IMR-90 (cell line): Measurements from ENCODE around the gene SETX. TPM values are rescaled to one million over a fixed set of nuclear protein-coding genes. Genes with fewer than 3 reads are reported as not detected.

Source experiments
- ATAC-seq: fragments of 200-7000 bp; cut with Tn5 transposase; 2 replicates; pipeline ENCODE4 v1.9.1; 2020; ENCODE audit warnings: low read depth, mild to moderate bottlenecking, moderate library complexity
- BruUV-seq: library from RNA; stranded (reverse); fragments of 400-500 nt; replicated peaks from 2 replicates; lab custom pipeline; 2021; lab: Mats Ljungman, UMichigan
- CTCF ChIA-PET: fragments of 300-600 bp; formaldehyde crosslinking; extraction: SDS; loops from one replicate; lab custom pipeline; 2021; ENCODE audit warnings: antibody characterized with exemption; lab: Yijun Ruan, JAX
- POLR2A ChIA-PET: fragments of 300-600 bp; sonication (Branson Sonifier 250); formaldehyde crosslinking; loops from one replicate; lab custom pipeline; 2022; ENCODE audit warnings: antibody characterized with exemption; ENCODE audit not compliant: unreplicated experiment; lab: Charles Lee
- DNase-seq: peaks from one replicate; pipeline ENCODE4 v3.0.0; 2013
- H2AFZ ChIP-seq: replicated peaks from 2 replicates; pipeline ENCODE3; 2013; ENCODE audit warnings: low read length, mild to moderate bottlenecking; ENCODE audit not compliant: poor library complexity
- H2AK5ac ChIP-seq: 2 replicates; pipeline ENCODE4 v1.6.1; 2013; ENCODE audit warnings: low read depth, low read length, inconsistent platforms
- H2AK9ac ChIP-seq: replicated peaks from 2 replicates; pipeline ENCODE3; 2013; ENCODE audit warnings: mild to moderate bottlenecking, low read depth, low read length, moderate library complexity; ENCODE audit not compliant: poor library complexity
- H2BK120ac ChIP-seq: 2 replicates; pipeline ENCODE4 v1.6.1; 2013; ENCODE audit warnings: low read depth, low read length, inconsistent platforms
- H2BK15ac ChIP-seq: 3 replicates; pipeline ENCODE4 v1.6.1; 2013; ENCODE audit warnings: low read depth, low read length, inconsistent platforms
- H2BK20ac ChIP-seq: 2 replicates; pipeline ENCODE4 v1.6.1; 2013; ENCODE audit warnings: low read depth, mild to moderate bottlenecking, inconsistent platforms, low read length, moderate library complexity
- H2BK5ac ChIP-seq: 2 replicates; pipeline ENCODE4 v1.6.1; 2013; ENCODE audit warnings: mild to moderate bottlenecking, low read depth, low read length, inconsistent platforms; ENCODE audit not compliant: poor library complexity, severe bottlenecking
- H3K14ac ChIP-seq: replicated peaks from 2 replicates; pipeline ENCODE4 v1.6.1; 2013; ENCODE audit warnings: low read depth, low read length, inconsistent platforms
- H3K18ac ChIP-seq: 2 replicates; pipeline ENCODE4 v1.6.1; 2013; ENCODE audit warnings: low read depth, low read length, control low read depth
- H3K23ac ChIP-seq: 2 replicates; pipeline ENCODE4 v1.6.1; 2013; ENCODE audit warnings: low read depth, low read length, inconsistent platforms
- H3K27ac ChIP-seq: 2 replicates; pipeline ENCODE4 v1.5.1; 2013; ENCODE audit warnings: mild to moderate bottlenecking, control low read depth, low read length; ENCODE audit not compliant: insufficient read depth
- H3K27me3 ChIP-seq: 2 replicates; pipeline ENCODE4 v1.6.1; 2013; ENCODE audit warnings: low read length; ENCODE audit not compliant: control insufficient read depth, insufficient read depth
- H3K36me3 ChIP-seq: 2 replicates; pipeline ENCODE4 v1.6.1; 2013; ENCODE audit warnings: low read length, mixed read lengths; ENCODE audit not compliant: control insufficient read depth, insufficient read depth
- H3K4ac ChIP-seq: 2 replicates; pipeline ENCODE4 v1.6.1; 2013; ENCODE audit warnings: low read depth, low read length, inconsistent platforms
- H3K4me1 ChIP-seq: 2 replicates; pipeline ENCODE4 v1.6.1; 2013; ENCODE audit warnings: low read length, mixed read lengths; ENCODE audit not compliant: control insufficient read depth, insufficient read depth
- H3K4me2 ChIP-seq: 2 replicates; pipeline ENCODE4 v1.6.1; 2013; ENCODE audit warnings: low read depth, mild to moderate bottlenecking, control low read depth, low read length, moderate library complexity
- H3K4me3 ChIP-seq: 2 replicates; pipeline ENCODE4 v1.5.1; 2013; ENCODE audit warnings: low read depth, mild to moderate bottlenecking, control low read depth, low read length, moderate library complexity; ENCODE audit not compliant: insufficient read depth
- H3K56ac ChIP-seq: 2 replicates; pipeline ENCODE4 v1.6.1; 2013; ENCODE audit warnings: low read length, inconsistent platforms; ENCODE audit not compliant: insufficient read depth; ENCODE audit errors: extremely low read depth
- H3K79me1 ChIP-seq, 2 experiments: 2 replicates each; pipeline ENCODE4 v1.6.1; 2013; ENCODE audit warnings: low read length in 2 of 2, inconsistent platforms in 1 of 2, low read depth in 1 of 2
- H3K9ac ChIP-seq: 2 replicates; pipeline ENCODE4 v1.6.1; 2013; ENCODE audit warnings: low read depth, low read length, control low read depth
- H3K9me1 ChIP-seq: 2 replicates; pipeline ENCODE4 v1.6.1; 2013; ENCODE audit warnings: low read length, inconsistent platforms; ENCODE audit not compliant: insufficient read depth
- H3K9me3 ChIP-seq: 2 replicates; pipeline ENCODE4 v1.6.1; 2013; ENCODE audit warnings: low read length; ENCODE audit not compliant: control insufficient read depth, insufficient read depth
- H4K20me1 ChIP-seq: 2 replicates; pipeline ENCODE4 v1.6.1; 2013; ENCODE audit warnings: low read length, inconsistent platforms; ENCODE audit not compliant: insufficient read depth
- H4K5ac ChIP-seq: 2 replicates; pipeline ENCODE4 v1.6.1; 2013; ENCODE audit warnings: mild to moderate bottlenecking, low read depth, low read length, control low read depth
- H4K8ac ChIP-seq, 2 experiments: 2 replicates each; pipeline ENCODE4 v1.6.1; 2013; ENCODE audit warnings: low read depth in 2 of 2, low read length in 2 of 2, control low read depth in 1 of 2, inconsistent platforms in 1 of 2
- H4K91ac ChIP-seq: 2 replicates; pipeline ENCODE4 v1.6.1; 2013; ENCODE audit warnings: low read depth, low read length, inconsistent platforms; ENCODE audit not compliant: insufficient read depth
- MAZ ChIP-seq: IDR thresholded peaks from 2 replicates; pipeline ENCODE4 v1.6.1; 2012; ENCODE audit warnings: low read depth, mild to moderate bottlenecking, low read length, improper control_type of control experiment, moderate library complexity, borderline replicate concordance
- POLR2A ChIP-seq: IDR thresholded peaks from 2 replicates; pipeline ENCODE4 v1.6.1; 2012; ENCODE audit warnings: mild to moderate bottlenecking, low read depth, low read length
- RCOR1 ChIP-seq: IDR thresholded peaks from 2 replicates; pipeline ENCODE4 v1.6.1; 2012; ENCODE audit warnings: mild to moderate bottlenecking, low read length, improper control_type of control experiment; ENCODE audit not compliant: insufficient replicate concordance
- WGBS, 2 experiments: methylation state at CpG; one replicate each; pipeline versions ENCODE4 v1.1.5 to v1.1.7; 2013; ENCODE audit warnings: missing lambda C conversion rate in 2 of 2; ENCODE audit not compliant: insufficient read length in 1 of 2; ENCODE audit errors: extremely low coverage in 2 of 2; 5-methylcytosine and 5-hydroxymethylcytosine counted together
- dilution Hi-C: fragments of 300-500 bp; cut with HindIII; formaldehyde crosslinking; loops from one replicate; pipeline ENCODE4 v1.14.3; 2018; ENCODE audit warnings: low sequenced_read_pairs; ENCODE audit not compliant: unreplicated experiment
- in situ Hi-C: fragments of 300-500 bp; cut with MboI; formaldehyde crosslinking; loops from 3 replicates; pipeline ENCODE4 v1.14.3; 2019; ENCODE audit warnings: low sequenced_read_pairs, inconsistent platforms, mixed read lengths
- intact Hi-C: fragments of 100-400 bp; cut with micrococcal nuclease; formaldehyde crosslinking; loops from 2 replicates; pipeline ENCODE4 v1.10.0; 2022
- polyA plus RNA-seq, 3 experiments: library from polyadenylated mRNA; depleted of rRNA; stranded (reverse); fragments of >200 nt; gene quantifications; 2 replicates each; pipeline ENCODE4 v1.2.3, GENCODE V29; 2012; ENCODE audit warnings: low replicate concordance in 1 of 3
- total RNA-seq: library from RNA; depleted of rRNA; stranded (reverse); fragments of >200 nt; gene quantifications from 2 replicates; pipeline ENCODE4 v1.2.3, GENCODE V29; 2012

Gene SETX
- total and polyA plus RNA-seq, 2 of the 4 experiments (the other 2 are of a cell fraction), result 13.1 to 55.0 TPM

DNA sequence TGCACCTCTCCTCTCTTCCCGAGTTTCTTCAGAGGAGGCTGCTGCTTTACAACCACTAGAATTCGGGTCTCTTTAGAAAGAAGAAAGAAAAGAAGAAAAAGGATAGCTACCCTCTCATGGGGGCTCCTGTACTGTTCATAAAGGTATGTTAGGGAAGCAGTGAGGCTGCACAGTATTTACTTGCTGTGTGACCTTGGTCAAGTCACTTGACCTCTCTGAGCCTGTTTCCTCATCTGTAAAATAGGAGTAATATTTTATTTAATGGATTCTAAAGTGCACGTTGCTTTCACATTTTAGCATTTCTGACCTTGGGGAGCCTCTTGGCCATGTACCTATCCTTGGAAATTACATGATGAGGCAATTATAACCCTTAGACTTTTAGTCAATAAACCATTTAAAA lies 88.8 kb downstream of the SETX start:
- ATAC-seq, result no peak
- H3K9ac ChIP-seq, result no peak overlapping the region
- dilution Hi-C loops, result no loop called here
- H3K27me3 ChIP-seq, result no peaks in the 10 kb centered on the region
- no peak overlapping the region for H4K91ac ChIP-seq
- H3K4me3 ChIP-seq, result no peak overlapping the region
- H3K18ac ChIP-seq, result no peak overlapping the region
- H4K5ac ChIP-seq, result no peak overlapping the region
- DNase-seq, result no peak
- H3K56ac ChIP-seq, result no peak overlapping the region
- in situ Hi-C loops, result loop anchor here (25.0 kb wide), 1 partner anchor 679 kb away; no protein-coding TSS in a partner anchor
- H2AK9ac ChIP-seq, result no peak overlapping the region
- no peak overlapping the region for H3K4me2 ChIP-seq
- H2BK20ac ChIP-seq, result no peak overlapping the region
- peaks cover 24% of the 10 kb centered on the region; the same call in 1 of the 2 replicates for H4K20me1 ChIP-seq
- WGBS, 2 experiments, result no CpG with 5 or more reads among the region's 3 CpGs
- no peaks in the 10 kb centered on the region for H3K9me1 ChIP-seq
- peaks cover 52% of the 10 kb centered on the region for H3K36me3 ChIP-seq
- POLR2A ChIA-PET, result no interaction called here
- H3K4me1 ChIP-seq, result no peaks in the 10 kb centered on the region
- H4K8ac ChIP-seq, result no peak overlapping the region
- no TSS peak for BruUV-seq
- no peak overlapping the region for H2BK15ac ChIP-seq
- H2BK5ac ChIP-seq, result no peak overlapping the region
- peaks cover 9 to 24% of the 10 kb centered on the region in 2 experiments for H3K79me1 ChIP-seq
- CTCF ChIA-PET, result no interaction called here
- intact Hi-C loops, result no loop called here
- no peak overlapping the region for H3K27ac ChIP-seq
- H2AFZ ChIP-seq, result no peak overlapping the region
- no peak overlapping the region for H3K14ac ChIP-seq
- H2BK120ac ChIP-seq, result no peak overlapping the region
- H3K9me3 ChIP-seq, result no peaks in the 10 kb centered on the region
- no peak overlapping the region for H3K23ac ChIP-seq
- H2AK5ac ChIP-seq, result no peak overlapping the region
- H3K4ac ChIP-seq, result no peak overlapping the region
- no peak for TF ChIP-seq MAZ
- no peak for TF ChIP-seq POLR2A
- TF ChIP-seq RCOR1, result no peak
